GM19035 (cell line): ENCODE data around the gene GRK5.

Source experiments
- ATAC-seq: cut with Tn5 transposase; IDR thresholded peaks from one replicate; pipeline ENCODE4 v1.9.1; 2021; ENCODE audit not compliant: unreplicated experiment

GRK5 gene

GRCh38 chr10:119415121-119415520 is 207.8 kb downstream of the GRK5 start:
- ATAC-seq = no peak

- no peak for ATAC-seq
These were observed 208.4 kb downstream of the GRK5 start for GRCh38 chr10:119415536-119416503.

- ATAC-seq = peak; percentile 59
These were observed 209.5 kb downstream of the GRK5 start for GRCh38 chr10:119416855-119417254.

GRCh38 chr10:119417852-119418251 is 210.5 kb downstream of the GRK5 start:
- ATAC-seq = no peak

- no peak for ATAC-seq
These were observed 211.0 kb downstream of the GRK5 start for GRCh38 chr10:119418362-119418761.

- ATAC-seq = no peak
These were observed 212.6 kb downstream of the GRK5 start for GRCh38 chr10:119419931-119420330.

- no peak for ATAC-seq
These were observed 213.8 kb downstream of the GRK5 start for GRCh38 chr10:119420950-119421875.

GRCh38 chr10:119421891-119422681 is 214.7 kb downstream of the GRK5 start:
- no peak for ATAC-seq

GRCh38 chr10:119422682-119423509 is 215.5 kb downstream of the GRK5 start:
- ATAC-seq = no peak

- ATAC-seq = no peak
These were observed 216.3 kb downstream of the GRK5 start for GRCh38 chr10:119423510-119424257.

- no peak for ATAC-seq
These were observed 217.0 kb downstream of the GRK5 start for GRCh38 chr10:119424258-119424975.

- no peak for ATAC-seq
These were observed 217.9 kb downstream of the GRK5 start for GRCh38 chr10:119425102-119425880.

GRCh38 chr10:119425881-119426170 is 218.5 kb downstream of the GRK5 start:
- no peak for ATAC-seq

GRCh38 chr10:119426699-119427098 is 219.3 kb downstream of the GRK5 start:
- no peak for ATAC-seq

- no peak for ATAC-seq
These were observed 220.0 kb downstream of the GRK5 start for GRCh38 chr10:119427263-119427864.

GRCh38 chr10:119428789-119429188 is 221.4 kb downstream of the GRK5 start:
- no peak for ATAC-seq

- no peak for ATAC-seq
These were observed 222.4 kb downstream of the GRK5 start for GRCh38 chr10:119429771-119430170.
